SK-N-SH treated with all-trans-retinoic acid at 6 μM for 48 hours (cell line): Measurements from ENCODE around the gene CDK6.
A peak's percentile ranks its signal among the peaks of the same experiment; 100 is the strongest.

Experiments
- ATAC-seq: fragments of 200-7000 bp; cut with Tn5 transposase; 3 replicates; pipeline ENCODE4 v1.9.1; 2020; ENCODE audit warnings: mild to moderate bottlenecking, moderate library complexity
- ARNTL ChIP-seq: fragments of 450-650 bp; formaldehyde crosslinking; IDR thresholded peaks from 2 replicates; pipeline ENCODE4 v1.5.0; 2020; ENCODE audit warnings: low read depth, mild to moderate bottlenecking, moderate library complexity, borderline replicate concordance
- BACH2 ChIP-seq: fragments of 250-450 bp; sonication (Bioruptor Pico); IDR thresholded peaks from 2 replicates; pipeline ENCODE4 v1.9.0; 2021; ENCODE audit warnings: mild to moderate bottlenecking, borderline replicate concordance
- CSDC2 ChIP-seq: fragments of 250-450 bp; sonication (Bioruptor Pico); IDR thresholded peaks from 2 replicates; pipeline ENCODE4 v1.5.0; 2020; ENCODE audit warnings: mild to moderate bottlenecking, moderate library complexity
- CSRNP3 ChIP-seq: fragments of 250-450 bp; sonication (Bioruptor Pico); IDR thresholded peaks from 2 replicates; pipeline ENCODE4 v1.5.1; 2021; ENCODE audit warnings: mild to moderate bottlenecking, moderate library complexity
- ESRRG ChIP-seq: fragments of 250-450 bp; sonication (Bioruptor Pico); IDR thresholded peaks from 2 replicates; pipeline ENCODE4 v1.6.1; 2021; ENCODE audit warnings: mild to moderate bottlenecking
- GLIS3 ChIP-seq: fragments of 250-450 bp; sonication (Bioruptor Pico); IDR thresholded peaks from 2 replicates; pipeline ENCODE4 v1.5.0; 2020; ENCODE audit warnings: mild to moderate bottlenecking, moderate library complexity
- ISL1 ChIP-seq: fragments of 250-450 bp; sonication (Bioruptor Pico); IDR thresholded peaks from 2 replicates; pipeline ENCODE4 v2.1.2; 2022; ENCODE audit warnings: mild to moderate bottlenecking, moderate library complexity
- OSR1 ChIP-seq: fragments of 250-450 bp; sonication (Bioruptor Pico); IDR thresholded peaks from 2 replicates; pipeline ENCODE4 v1.8.0; 2022; ENCODE audit warnings: moderate library complexity, mild to moderate bottlenecking, inconsistent platforms
- PATZ1 ChIP-seq: fragments of 250-450 bp; sonication (Bioruptor Pico); IDR thresholded peaks from 2 replicates; pipeline ENCODE4 v1.8.0; 2020; ENCODE audit warnings: mild to moderate bottlenecking, moderate library complexity, borderline replicate concordance
- PPARA ChIP-seq: fragments of 250-450 bp; sonication (Bioruptor Pico); IDR thresholded peaks from 2 replicates; pipeline ENCODE4 v1.5.0; 2020; ENCODE audit warnings: mild to moderate bottlenecking, borderline replicate concordance
- RARB ChIP-seq: fragments of 250-450 bp; sonication (Bioruptor Pico); IDR thresholded peaks from 2 replicates; pipeline ENCODE4 v1.8.0; 2021; ENCODE audit warnings: mild to moderate bottlenecking, moderate library complexity
- SNAI2 ChIP-seq: fragments of 250-450 bp; sonication (Bioruptor Pico); IDR thresholded peaks from 2 replicates; pipeline ENCODE4 v1.5.0; 2020; ENCODE audit warnings: mild to moderate bottlenecking, moderate library complexity
- TCF4 ChIP-seq: fragments of 250-450 bp; sonication (Bioruptor Pico); IDR thresholded peaks from 2 replicates; pipeline ENCODE4 v1.8.0; 2021; ENCODE audit warnings: mild to moderate bottlenecking, moderate library complexity, borderline replicate concordance
- TOX ChIP-seq: fragments of 250-450 bp; sonication (Bioruptor Pico); IDR thresholded peaks from 2 replicates; pipeline ENCODE4 v1.8.0; 2021; ENCODE audit warnings: mild to moderate bottlenecking, moderate library complexity, borderline replicate concordance
- TSHZ2 ChIP-seq: fragments of 250-450 bp; sonication (Bioruptor Pico); IDR thresholded peaks from 2 replicates; pipeline ENCODE4 v1.5.0; 2020; ENCODE audit warnings: mild to moderate bottlenecking, moderate library complexity
- ZC3H10 ChIP-seq: fragments of 250-450 bp; sonication (Bioruptor Pico); IDR thresholded peaks from 2 replicates; pipeline ENCODE4 v1.5.1; 2021; ENCODE audit warnings: mild to moderate bottlenecking, moderate library complexity
- ZFP3 ChIP-seq: fragments of 250-450 bp; sonication (Bioruptor Pico); IDR thresholded peaks from 2 replicates; pipeline ENCODE4 v1.5.0; 2020; ENCODE audit warnings: mild to moderate bottlenecking, moderate library complexity
- ZFP30 ChIP-seq: fragments of 450-650 bp; formaldehyde crosslinking; IDR thresholded peaks from 2 replicates; pipeline ENCODE4 v1.5.0; 2022; ENCODE audit warnings: mild to moderate bottlenecking, moderate library complexity
- ZNF565 ChIP-seq: fragments of 450-650 bp; formaldehyde crosslinking; conservative IDR thresholded peaks from 2 replicates; pipeline ENCODE4 v1.5.0; 2020; ENCODE audit warnings: low read depth, mild to moderate bottlenecking, moderate library complexity
- ZNF70 ChIP-seq: fragments of 450-650 bp; formaldehyde crosslinking; IDR thresholded peaks from 2 replicates; pipeline ENCODE4 v1.5.0; 2020; ENCODE audit warnings: mild to moderate bottlenecking, moderate library complexity
- ZNF8 ChIP-seq: fragments of 450-650 bp; formaldehyde crosslinking; IDR thresholded peaks from 2 replicates; pipeline ENCODE4 v1.5.0; 2020; ENCODE audit warnings: mild to moderate bottlenecking, moderate library complexity

Gene CDK6

GRCh38 chr7:92598310-92598981, 237.9 kb downstream of the CDK6 start:
- TF ChIP-seq ZFP30 (CRISPR knock-in tag) (no peak), RARB (CRISPR knock-in tag) (no peak), ZC3H10 (CRISPR knock-in tag) (no peak), ZNF70 (CRISPR knock-in tag) (peak; percentile 71; the same call in 1 of the 2 replicates), ZFP3 (CRISPR knock-in tag) (no peak)
- ATAC-seq: peak; percentile 16

- TF ChIP-seq ISL1 (CRISPR knock-in tag) (no peak), ZFP3 (CRISPR knock-in tag) (no peak), PATZ1 (no peak), GLIS3 (CRISPR knock-in tag) (no peak), TSHZ2 (no peak), ESRRG (CRISPR knock-in tag) (no peak), ZNF8 (CRISPR knock-in tag) (no peak), ZNF565 (no peak), TOX (CRISPR knock-in tag) (no peak), BACH2 (CRISPR knock-in tag) (no peak)
- ATAC-seq: peak; percentile 12
Observed at GRCh38 chr7:92595281-92595680, 241.1 kb downstream of the CDK6 start.

- TF ChIP-seq OSR1 (CRISPR knock-in tag) (no peak), TOX (CRISPR knock-in tag) (no peak), ZNF565 (no peak), SNAI2 (CRISPR knock-in tag) (no peak), GLIS3 (CRISPR knock-in tag) (no peak), ARNTL (CRISPR knock-in tag) (no peak), ZNF70 (CRISPR knock-in tag) (no peak), TCF4 (no peak), ZFP30 (CRISPR knock-in tag) (no peak), BACH2 (CRISPR knock-in tag) (no peak), CSDC2 (CRISPR knock-in tag) (no peak), ESRRG (CRISPR knock-in tag) (no peak), TSHZ2 (no peak), ISL1 (CRISPR knock-in tag) (no peak), CSRNP3 (no peak), PATZ1 (no peak), PPARA (CRISPR knock-in tag) (no peak), RARB (CRISPR knock-in tag) (no peak)
- ATAC-seq: no peak
Observed at GRCh38 chr7:92594746-92595145, 241.6 kb downstream of the CDK6 start.
